CD4-positive, alpha-beta memory T cell (primary cell): Measurements from ENCODE around the gene CDK7. TPM values are rescaled to one million over a fixed set of nuclear protein-coding genes. Genes with fewer than 3 reads are reported as not detected.

Source experiments
- CTCF ChIA-PET: fragments of 350-600 bp; sonication (Branson Sonifier 250); formaldehyde crosslinking; loops from one replicate; lab custom pipeline; 2021; ENCODE audit warnings: inconsistent platforms; ENCODE audit not compliant: partially characterized antibody; lab: Charles Lee
- POLR2A ChIA-PET: fragments of 350-600 bp; sonication (Branson Sonifier 250); formaldehyde crosslinking; loops from one replicate; lab custom pipeline; 2021; ENCODE audit not compliant: partially characterized antibody; lab: Charles Lee
- DNase-seq, 5 donors: peaks; one replicate each; pipeline versions ENCODE4 v3.0.0 to v3.0.0-alpha.2; 2020 to 2022; ENCODE audit warnings: mixed read lengths in 1 of 5
- H3K27ac ChIP-seq: one replicate; pipeline ENCODE4 v1.7.0; 2013; ENCODE audit warnings: low read depth, low read length
- H3K27me3 ChIP-seq: 2 replicates; pipeline ENCODE4 v1.7.0; 2013; ENCODE audit warnings: mild to moderate bottlenecking, low read length, moderate library complexity; ENCODE audit not compliant: insufficient read depth
- H3K36me3 ChIP-seq: 2 replicates; pipeline ENCODE4 v1.7.0; 2013; ENCODE audit warnings: mild to moderate bottlenecking, low read length, moderate library complexity; ENCODE audit not compliant: insufficient read depth
- H3K4me1 ChIP-seq: 2 replicates; pipeline ENCODE4 v1.7.0; 2013; ENCODE audit warnings: mild to moderate bottlenecking, low read length, moderate library complexity; ENCODE audit not compliant: insufficient read depth
- H3K4me3 ChIP-seq, 2 donors: one replicate each; pipeline ENCODE4 v1.7.0; 2013; ENCODE audit warnings: low read length in 2 of 2, mild to moderate bottlenecking in 1 of 2
- H3K9me3 ChIP-seq, 2 donors: one replicate each; pipeline ENCODE4 v1.7.0; 2013; ENCODE audit warnings: low read length in 2 of 2, control low read depth in 1 of 2; ENCODE audit not compliant: control insufficient read depth in 1 of 2
- H3K27ac Mint-ChIP-seq, 7 donors: one replicate each; pipeline ENCODE4 v1.8.0; 2020 to 2021; ENCODE audit warnings: mixed read lengths in 7 of 7, mild to moderate bottlenecking in 6 of 7, inconsistent platforms in 3 of 7, moderate library complexity in 3 of 7
- H3K27me3 Mint-ChIP-seq, 2 donors: one replicate each; pipeline ENCODE4 v1.8.0; 2020 to 2021; ENCODE audit warnings: mixed read lengths in 2 of 2
- H3K36me3 Mint-ChIP-seq, 2 donors: one replicate each; pipeline ENCODE4 v1.8.0; 2020 to 2021; ENCODE audit warnings: mixed read lengths in 2 of 2, inconsistent platforms in 1 of 2, mild to moderate bottlenecking in 1 of 2
- H3K4me1 Mint-ChIP-seq, 4 donors: one replicate each; pipeline ENCODE4 v1.8.0; 2020 to 2021; ENCODE audit warnings: mixed read lengths in 4 of 4, mild to moderate bottlenecking in 1 of 4
- H3K4me3 Mint-ChIP-seq, 8 donors: one replicate each; pipeline ENCODE4 v1.8.0; 2020 to 2021; ENCODE audit warnings: mixed read lengths in 8 of 8, mild to moderate bottlenecking in 7 of 8, moderate library complexity in 6 of 8, inconsistent platforms in 3 of 8
- H3K9me3 Mint-ChIP-seq, 8 donors: one replicate each; pipeline ENCODE4 v1.8.0; 2020 to 2021; ENCODE audit warnings: mixed read lengths in 8 of 8, mild to moderate bottlenecking in 5 of 8, inconsistent platforms in 3 of 8, moderate library complexity in 1 of 8
- intact Hi-C: fragments of 100-400 bp; cut with micrococcal nuclease; formaldehyde crosslinking; loops from one replicate; pipeline ENCODE4 v1.15.1; 2023
- polyA plus RNA-seq, 2 donors: library from polyadenylated mRNA; unstranded; fragments of 300-500 nt; fragmentation: Illumina TruSeq; gene quantifications; one replicate each; pipeline ENCODE4 v1.2.3, GENCODE V29; 2021
- total RNA-seq, 2 experiments: library from RNA; stranded (reverse); gene quantifications; one replicate each; pipeline ENCODE4 v1.2.3, GENCODE V29; 2021

Gene CDK7
- total and polyA plus RNA-seq, 4 experiments from 2014 or later = 16.5 to 34.4 (median 22.6) TPM

- no peaks in the 10 kb centered on the region for H3K36me3 ChIP-seq
- DNase-seq = no peak
- ChIA-PET CTCF (no interaction called here), POLR2A (no interaction called here)
- no peaks in the 10 kb centered on the region for H3K27me3 Mint-ChIP-seq
- no peaks in the 10 kb centered on the region for H3K9me3 Mint-ChIP-seq
- no peak overlapping the region for H3K4me3 ChIP-seq
- H3K27ac ChIP-seq = no peak overlapping the region
- H3K4me3 Mint-ChIP-seq = no peak overlapping the region
- no peaks in the 10 kb centered on the region for H3K4me1 ChIP-seq
- H3K27ac Mint-ChIP-seq = no peak overlapping the region
- no peaks in the 10 kb centered on the region for H3K36me3 Mint-ChIP-seq
- H3K27me3 ChIP-seq = no peaks in the 10 kb centered on the region
- intact Hi-C loops = loop anchor here (2.0 kb wide), 1 partner anchor 127 kb away; no protein-coding TSS in a partner anchor
- peaks cover 0 to 2% (median under 1%) of the 10 kb centered on the region in 4 donors for H3K4me1 Mint-ChIP-seq
- no peaks in the 10 kb centered on the region for H3K9me3 ChIP-seq
These were observed 25.1 kb upstream of the CDK7 start for GRCh38 chr5:69209602-69210001.

- H3K4me1 ChIP-seq = no peaks in the 10 kb centered on the region
- Mint-ChIP-seq H3K27me3 (no peaks in the 10 kb centered on the region), H3K36me3 (no peaks in the 10 kb centered on the region), H3K27ac (peak overlapping the region in 1 of 7 donors; percentile 22), H3K4me1 (peaks cover 4 to 6% (median 5%) of the 10 kb centered on the region in 4 donors), H3K9me3 (no peaks in the 10 kb centered on the region), H3K4me3 (no peak overlapping the region)
- H3K9me3 ChIP-seq = no peaks in the 10 kb centered on the region
- intact Hi-C loops = loop anchor here (2.0 kb wide), 1 partner anchor 128 kb away; no protein-coding TSS in a partner anchor
- H3K27ac ChIP-seq = no peak overlapping the region
- CTCF ChIA-PET = no interaction called here
- POLR2A ChIA-PET = interaction anchor here (1.3 kb wide), 1 partner anchor 159 kb away, joined by 3 read pairs; the partner anchor contains the start of genes AK6, RAD17 and TAF9
- no peaks in the 10 kb centered on the region for H3K27me3 ChIP-seq
- DNase-seq = no peak
- H3K4me3 ChIP-seq = no peak overlapping the region
- H3K36me3 ChIP-seq = no peaks in the 10 kb centered on the region
These were observed 23.5 kb upstream of the CDK7 start for GRCh38 chr5:69211200-69211599.

GRCh38 chr5:69212022-69212421, 22.7 kb upstream of the CDK7 start:
- H3K36me3 ChIP-seq = no peaks in the 10 kb centered on the region
- POLR2A ChIA-PET = interaction anchor here (1.3 kb wide), 1 partner anchor 158 kb away, joined by 3 read pairs; the partner anchor contains the start of genes AK6, RAD17 and TAF9
- H3K27ac ChIP-seq = no peak overlapping the region
- CTCF ChIA-PET = interaction anchor here (0.7 kb wide), 1 partner anchor 26 kb away, joined by 3 read pairs; no protein-coding TSS in a partner anchor
- no peak overlapping the region for H3K4me3 ChIP-seq
- H3K9me3 Mint-ChIP-seq = no peaks in the 10 kb centered on the region
- no peaks in the 10 kb centered on the region for H3K27me3 Mint-ChIP-seq
- H3K9me3 ChIP-seq = no peaks in the 10 kb centered on the region
- H3K27me3 ChIP-seq = no peaks in the 10 kb centered on the region
- peaks cover 6% of the 10 kb centered on the region for H3K4me1 ChIP-seq
- intact Hi-C loops = no loop called here
- peak overlapping the region in 1 of 8 donors; percentile 17 for H3K4me3 Mint-ChIP-seq
- DNase-seq = peak in 1 of 5 donors; percentile 10
- H3K36me3 Mint-ChIP-seq = no peaks in the 10 kb centered on the region
- H3K27ac Mint-ChIP-seq = peak overlapping the region in 3 of 7 donors; percentile 4 to 66 (median 41)
- peaks cover 5 to 7% (median 7%) of the 10 kb centered on the region in 4 donors for H3K4me1 Mint-ChIP-seq

GRCh38 chr5:69213513-69214215, 21.0 kb upstream of the CDK7 start:
- H3K27me3 Mint-ChIP-seq = no peaks in the 10 kb centered on the region
- peaks cover 9 to 19% (median 17%) of the 10 kb centered on the region in 4 donors for H3K4me1 Mint-ChIP-seq
- DNase-seq = no peak
- Histone ChIP-seq H3K4me1 (peaks cover 12% of the 10 kb centered on the region), H3K27me3 (no peaks in the 10 kb centered on the region), H3K27ac (no peak overlapping the region), H3K4me3 (no peak overlapping the region), H3K36me3 (no peaks in the 10 kb centered on the region), H3K9me3 (no peaks in the 10 kb centered on the region)
- intact Hi-C loops = no loop called here
- no peak overlapping the region for H3K27ac Mint-ChIP-seq
- peaks cover 0 to 3% (median 0%) of the 10 kb centered on the region in 8 donors for H3K9me3 Mint-ChIP-seq
- H3K36me3 Mint-ChIP-seq = peaks cover 0 to 9% of the 10 kb centered on the region in 2 donors
- ChIA-PET CTCF (no interaction called here), POLR2A (interaction anchor here (1.2 kb wide), 1 partner anchor 24 kb away, joined by 3 read pairs; the partner anchor contains the start of gene CENPH)
- H3K4me3 Mint-ChIP-seq = no peak overlapping the region

- Mint-ChIP-seq H3K27ac (peak overlapping the region; percentile 97 to 100 (median 98)), H3K9me3 (peaks cover 0 to 4% (median 0%) of the 10 kb centered on the region in 8 donors), H3K4me3 (peak overlapping the region; percentile 96 to 100 (median 98)), H3K4me1 (peaks cover 17 to 27% (median 24%) of the 10 kb centered on the region in 4 donors), H3K36me3 (peaks cover 5 to 10% of the 10 kb centered on the region in 2 donors), H3K27me3 (no peaks in the 10 kb centered on the region)
- peak in 1 of 5 donors; percentile 14 for DNase-seq
- POLR2A ChIA-PET = interaction anchor here (1.0 to 8.0 kb wide), 4 partner anchors 16 to 174 kb away, joined by 3 to 81 read pairs (median 4); partner anchors contain the start of genes AK6, CDK7, RAD17 and TAF9
- Histone ChIP-seq H3K36me3 (no peaks in the 10 kb centered on the region), H3K9me3 (no peaks in the 10 kb centered on the region), H3K4me3 (peak overlapping the region; percentile 67 to 92), H3K27me3 (no peaks in the 10 kb centered on the region), H3K27ac (peak overlapping the region; percentile 87), H3K4me1 (peaks cover 22% of the 10 kb centered on the region)
- intact Hi-C loops = loop anchor here (1.0 kb wide), 5 partner anchors 17 to 152 kb away; partner anchors contain the start of genes AK6, CCNB1, CDK7 and CENPH
- CTCF ChIA-PET = interaction anchor here (1.3 to 2.7 kb wide), 3 partner anchors 17 to 124 kb away, joined by 4 to 9 read pairs (median 7); partner anchors contain the start of genes CDK7, CENPH and SLC30A5
These were observed 17.6 kb upstream of the CDK7 start for GRCh38 chr5:69217151-69217511.

GRCh38 chr5:69217548-69218526, 16.8 kb upstream of the CDK7 start:
- peak; percentile 89 to 94 (median 90) for DNase-seq
- Mint-ChIP-seq H3K27me3 (no peaks in the 10 kb centered on the region), H3K27ac (peak overlapping the region; percentile 97 to 100 (median 98)), H3K36me3 (peaks cover 5 to 11% of the 10 kb centered on the region in 2 donors), H3K9me3 (peaks cover 0 to 4% (median 0%) of the 10 kb centered on the region in 8 donors), H3K4me1 (peaks cover 19 to 27% (median 25%) of the 10 kb centered on the region in 4 donors), H3K4me3 (peak overlapping the region; percentile 96 to 100 (median 98))
- intact Hi-C loops = loop anchor here (1.0 kb wide), 5 partner anchors 16 to 151 kb away; partner anchors contain the start of genes AK6, CCNB1, CDK7 and CENPH
- no peaks in the 10 kb centered on the region for H3K36me3 ChIP-seq
- ChIA-PET CTCF (interaction anchor here (1.0 to 2.7 kb wide), 5 partner anchors 17 to 124 kb away, joined by 3 to 9 read pairs (median 4); partner anchors contain the start of genes CDK7, CENPH and SLC30A5), POLR2A (interaction anchor here (0.5 to 8.0 kb wide), 7 partner anchors 10 to 175 kb away, joined by 3 to 81 read pairs (median 3); partner anchors contain the start of genes AK6, CDK7, RAD17 and TAF9)
- peak overlapping the region; percentile 67 to 92 for H3K4me3 ChIP-seq
- H3K27me3 ChIP-seq = no peaks in the 10 kb centered on the region
- peak overlapping the region; percentile 87 for H3K27ac ChIP-seq
- peaks cover 22% of the 10 kb centered on the region for H3K4me1 ChIP-seq
- no peaks in the 10 kb centered on the region for H3K9me3 ChIP-seq
